ENCODE measurements around the gene CNOT10.

The CNOT10 gene

GRCh38 chr3:32684800-32685542 lies at the start of gene CNOT10:
Gene CNOT10, plus strand, starts transcription at chr3:32685188. Its CDS starts 273 bp downstream, at chr3:32685461.
- TF ChIP-seq CTCF (IDR thresholded peaks at IDR 0.05; ENCODE audit: control insufficient read depth, insufficient read depth, low read depth, low read length, missing control alignments) = peak; percentile 26

GRCh38 chr3:32640939-32641338 lies 44.0 kb upstream of the CNOT10 start:
- no peak for DNase-seq (ENCODE audit: low read depth)
- no peak overlapping the region for H3K4me3 ChIP-seq (ENCODE audit: control insufficient read depth, low read depth, low read length)
- TF ChIP-seq CTCF (IDR thresholded peaks at IDR 0.05; ENCODE audit: control insufficient read depth, insufficient read depth, low read depth, low read length, missing control alignments) = no peak

More at GRCh38 chr3:32684800-32685542, at the start of gene CNOT10:
- peak within 1 kb of the TSS; percentile 96 for H3K4me3 ChIP-seq (ENCODE audit: control insufficient read depth, low read depth, low read length)
- peak; percentile 52 for DNase-seq (ENCODE audit: low read depth)

- H3K4me3 ChIP-seq (ENCODE audit: control insufficient read depth, low read depth, low read length) = no peak overlapping the region
- peak; percentile 48 for DNase-seq (ENCODE audit: low read depth)
- no peak for TF ChIP-seq CTCF (IDR thresholded peaks at IDR 0.05; ENCODE audit: control insufficient read depth, insufficient read depth, low read depth, low read length, missing control alignments)
Measured at GRCh38 chr3:32641356-32641755, 43.6 kb upstream of the CNOT10 start.

- DNase-seq (ENCODE audit: low read depth) = no peak
- H3K4me3 ChIP-seq (ENCODE audit: control insufficient read depth, low read depth, low read length) = no peak overlapping the region
- no peak for TF ChIP-seq CTCF (IDR thresholded peaks at IDR 0.05; ENCODE audit: control insufficient read depth, insufficient read depth, low read depth, low read length, missing control alignments)
Measured at GRCh38 chr3:32643354-32643753, 41.6 kb upstream of the CNOT10 start.

GRCh38 chr3:32643816-32644215 lies 41.2 kb upstream of the CNOT10 start:
- DNase-seq (ENCODE audit: low read depth) = no peak
- H3K4me3 ChIP-seq (ENCODE audit: control insufficient read depth, low read depth, low read length) = no peak overlapping the region
- TF ChIP-seq CTCF (IDR thresholded peaks at IDR 0.05; ENCODE audit: control insufficient read depth, insufficient read depth, low read depth, low read length, missing control alignments) = no peak

- H3K4me3 ChIP-seq (ENCODE audit: control insufficient read depth, low read depth, low read length) = no peak overlapping the region
- no peak for TF ChIP-seq CTCF (IDR thresholded peaks at IDR 0.05; ENCODE audit: control insufficient read depth, insufficient read depth, low read depth, low read length, missing control alignments)
- no peak for DNase-seq (ENCODE audit: low read depth)
Measured at GRCh38 chr3:32644380-32644779, 40.6 kb upstream of the CNOT10 start.
